ENCODE measurements around the gene MRPS10.

Gene MRPS10

GRCh38 chr6:42184475-42184874 is 33.2 kb downstream of the MRPS10 start:
- DNase-seq (ENCODE audit: low read depth), result no peak
- TF ChIP-seq CTCF (conservative IDR thresholded peaks at IDR 0.05; ENCODE audit: control insufficient read depth, insufficient read depth, low read depth, low read length), result no peak
- no peak overlapping the region for H3K4me3 ChIP-seq (ENCODE audit: control insufficient read depth, low read depth, low read length)

GRCh38 chr6:42182101-42182500 is 35.6 kb downstream of the MRPS10 start:
- no peak overlapping the region for H3K4me3 ChIP-seq (ENCODE audit: control insufficient read depth, low read depth, low read length)
- TF ChIP-seq CTCF (conservative IDR thresholded peaks at IDR 0.05; ENCODE audit: control insufficient read depth, insufficient read depth, low read depth, low read length), result no peak
- no peak for DNase-seq (ENCODE audit: low read depth)

- no peak for TF ChIP-seq CTCF (conservative IDR thresholded peaks at IDR 0.05; ENCODE audit: control insufficient read depth, insufficient read depth, low read depth, low read length)
- DNase-seq (ENCODE audit: low read depth), result no peak
- no peak overlapping the region for H3K4me3 ChIP-seq (ENCODE audit: control insufficient read depth, low read depth, low read length)
These were observed 37.7 kb downstream of the MRPS10 start for GRCh38 chr6:42179945-42180313.

GRCh38 chr6:42179261-42179944 is 38.3 kb downstream of the MRPS10 start:
- DNase-seq (ENCODE audit: low read depth), result no peak
- no peak overlapping the region for H3K4me3 ChIP-seq (ENCODE audit: control insufficient read depth, low read depth, low read length)
- TF ChIP-seq CTCF (conservative IDR thresholded peaks at IDR 0.05; ENCODE audit: control insufficient read depth, insufficient read depth, low read depth, low read length), result no peak

GRCh38 chr6:42177514-42178364 is 39.9 kb downstream of the MRPS10 start:
- no peak for TF ChIP-seq CTCF (conservative IDR thresholded peaks at IDR 0.05; ENCODE audit: control insufficient read depth, insufficient read depth, low read depth, low read length)
- no peak overlapping the region for H3K4me3 ChIP-seq (ENCODE audit: control insufficient read depth, low read depth, low read length)

GRCh38 chr6:42176981-42177380 is 40.7 kb downstream of the MRPS10 start:
- H3K4me3 ChIP-seq (ENCODE audit: control insufficient read depth, low read depth, low read length), result no peak overlapping the region
- TF ChIP-seq CTCF (conservative IDR thresholded peaks at IDR 0.05; ENCODE audit: control insufficient read depth, insufficient read depth, low read depth, low read length), result no peak
- DNase-seq (ENCODE audit: low read depth), result no peak

More at GRCh38 chr6:42177514-42178364, 39.9 kb downstream of the MRPS10 start:
- no peak for DNase-seq (ENCODE audit: low read depth)

All from fibroblast of mammary gland (primary cell).